ENCODE results near the gene SP3.

GRCh38 chr2:174012347-174013314, 47.5 kb upstream of the SP3 start:
- TF ChIP-seq CTCF (IDR thresholded peaks at IDR 0.05) (no peak), POLR2A (IDR thresholded peaks at IDR 0.05) (no peak)

Data from right lobe of liver (tissue), 4 donors.